Heart right ventricle (tissue), 16 donors: ENCODE data around the gene UBIAD1. TPM values are rescaled to one million over a fixed set of nuclear protein-coding genes. Genes with fewer than 3 reads are reported as not detected.

Source experiments
- ATAC-seq, 8 donors: fragments of 200-7000 bp; cut with Tn5 transposase; one replicate each; pipeline ENCODE4 v1.9.1; 2020; ENCODE audit warnings: mild to moderate bottlenecking in 8 of 8, moderate library complexity in 8 of 8, moderate number of reproducible peaks in 1 of 8
- DNase-seq, 2 donors: peaks; one replicate each; pipeline ENCODE4 v3.0.0-alpha.2; 2020
- H3K27ac ChIP-seq, 10 donors: fragments of 200-600 bp; sonication (generic) in 2 of 10; one replicate each; pipeline versions ENCODE4 v1.5.0 to v1.8.0; 2020 to 2022; ENCODE audit warnings: mild to moderate bottlenecking in 3 of 10
- H3K27me3 ChIP-seq, 7 donors: fragments of 200-600 bp; one replicate each; pipeline ENCODE4 v1.8.0; 2021 to 2022; ENCODE audit warnings: mild to moderate bottlenecking in 2 of 7
- H3K36me3 ChIP-seq, 9 donors: fragments of 200-600 bp; sonication (generic) in 1 of 9; one replicate each; pipeline versions ENCODE4 v1.5.0 to v1.8.0; 2020 to 2022; ENCODE audit warnings: mild to moderate bottlenecking in 2 of 9
- H3K4me1 ChIP-seq, 9 donors: fragments of 200-600 bp; sonication (generic) in 1 of 9; one replicate each; pipeline versions ENCODE4 v1.5.0 to v1.8.0; 2020 to 2022; ENCODE audit warnings: mild to moderate bottlenecking in 4 of 9
- H3K4me3 ChIP-seq, 10 donors: fragments of 200-600 bp; sonication (generic) in 2 of 10; one replicate each; pipeline versions ENCODE4 v1.5.0 to v1.8.0; 2020 to 2022; ENCODE audit warnings: mild to moderate bottlenecking in 7 of 10, moderate library complexity in 2 of 10
- H3K9me3 ChIP-seq, 11 donors: fragments of 200-600 bp in 10 of 11; sonication (generic) in 2 of 11; one replicate each; pipeline versions ENCODE4 v1.5.0 to v1.8.0; 2013 to 2022; ENCODE audit warnings: mild to moderate bottlenecking in 2 of 11, control low read depth in 1 of 11, moderate library complexity in 1 of 11
- CTCF ChIP-seq, 9 donors: fragments of 200-600 bp; sonication (generic) in 2 of 9; IDR thresholded peaks; one replicate each; pipeline versions ENCODE4 v1.5.0 to v1.8.0; 2021 to 2022; ENCODE audit warnings: antibody characterized with exemption in 9 of 9, mild to moderate bottlenecking in 5 of 9, moderate library complexity in 1 of 9
- WGBS, 2 donors: extraction: QIAGEN DNeasy Blood & Tissue Kit; methylation state at CpG; one replicate each; pipeline ENCODE4 v1.1.7; 2013; ENCODE audit warnings: inconsistent platforms in 1 of 2; 5-methylcytosine and 5-hydroxymethylcytosine counted together
- intact Hi-C, 10 donors: fragments of 100-400 bp; cut with DNase I; formaldehyde crosslinking; loops; one replicate each; pipeline versions ENCODE4 v1.11.1 to v1.14.2; 2022
- polyA plus RNA-seq, 2 donors: library from polyadenylated mRNA; stranded (reverse); fragments of 200-250 nt; gene quantifications; one replicate each; pipeline ENCODE4 v1.2.3, GENCODE V29; 2013
- total RNA-seq, 10 donors: library from RNA; stranded (reverse); fragmentation: NEBNext Ultra II Directional in 3 of 10; extraction: Animal tissue kit (Norgen Biotek cat#: 25700) in 3 of 10; gene quantifications; one replicate each; pipeline versions ENCODE4 v1.2.1 to v1.2.4, GENCODE V29; 2021 to 2023
- donor health status: Arrhythmogenic right ventricular cardiomyopathy.
- donor health status: ischemic (EF 13 %, LVEDD 7.1; RV severe dilation, severe dysfunction).
- donor health status: healthy with polysubstance abuse.
- donor health status: DM: no; HTN: yes; CAD: no.
- donor health status: DM: no; HTN: no; CAD: no.
- donor health status: ischemic (EF 25% LVEDD 6.9; RV normal size, moderate dysfunction).
- donor health status: ischemic (EF 25% LVEDD 5.7; RV mildly dilated, moderate dysfunction).
- donor health status: healthy.
- donor health status: DM: yes; HTN: yes; CAD: no.
- donor health status: Ischemic cardiomyopathy.
- donor health status: ischemic (EF 35%, LVEDD 5.7; RV mildly dilated, moderate dysfunction).
- donor health status: nonischemic (EF 11% LVEDD 7.7; RV severe dilation, severe dysfunction).
- donor health status: DM: yes; HTN: yes; CAD: no.
- donor health status: PGD.
- donor health status: ischemic (EF 29% LVEDD 5.4; RV normal size, mild dysfunction).
- donor health status: nonischemic (EF 23%, LVEDD 6.1; RV moderate dilation, normal function).

The UBIAD1 gene
- total and polyA plus RNA-seq, 12 donors: 4.9 to 17.4 (median 11.6) TPM

- Histone ChIP-seq H3K4me1 (peaks cover 0 to 3% (median 0%) of the 10 kb centered on the region in 9 donors), H3K9me3 (no peaks in the 10 kb centered on the region), H3K27ac (no peak overlapping the region), H3K27me3 (peaks cover 4 to 59% (median 23%) of the 10 kb centered on the region in 7 donors), H3K4me3 (no peak overlapping the region), H3K36me3 (no peaks in the 10 kb centered on the region)
- intact Hi-C loops: loop anchor here in 8 of 10 donors (5.0 to 10.0 kb wide), 2 partner anchors 307 to 310 kb away; no protein-coding TSS in a partner anchor
- WGBS, 2 donors: 76 to 84% methylated on average over 7 of the region's 7 CpGs
- DNase-seq: no peak
- no peak for TF ChIP-seq CTCF (IDR thresholded peaks at IDR 0.05)
- ATAC-seq: no peak
Observed at GRCh38 chr1:11334821-11335220, 61.8 kb downstream of the UBIAD1 start.

GRCh38 chr1:11335417-11336056 is 62.5 kb downstream of the UBIAD1 start:
- intact Hi-C loops: loop anchor here in 9 of 10 donors (2.0 to 10.0 kb wide), 3 partner anchors 307 to 309 kb away; no protein-coding TSS in a partner anchor
- 83 to 86% methylated on average over 7 of the region's 7 CpGs for WGBS, 2 donors
- DNase-seq (no peak), ATAC-seq (no peak)
- TF ChIP-seq CTCF (IDR thresholded peaks at IDR 0.05): no peak
- H3K27ac ChIP-seq: no peak overlapping the region
- no peak overlapping the region for H3K4me3 ChIP-seq
- H3K36me3 ChIP-seq: no peaks in the 10 kb centered on the region
- no peaks in the 10 kb centered on the region for H3K9me3 ChIP-seq
- peaks cover 0 to 3% (median 0%) of the 10 kb centered on the region in 9 donors for H3K4me1 ChIP-seq
- peaks cover 4 to 59% (median 30%) of the 10 kb centered on the region in 7 donors for H3K27me3 ChIP-seq

GRCh38 chr1:11337580-11338073 is 64.6 kb downstream of the UBIAD1 start:
- Histone ChIP-seq H3K9me3 (no peaks in the 10 kb centered on the region), H3K4me1 (peaks cover 0 to 3% (median 0%) of the 10 kb centered on the region in 9 donors), H3K27ac (no peak overlapping the region), H3K36me3 (no peaks in the 10 kb centered on the region), H3K4me3 (no peak overlapping the region), H3K27me3 (peaks cover 4 to 79% (median 44%) of the 10 kb centered on the region in 7 donors)
- ATAC-seq (peak in 1 of 8 donors; percentile 53), DNase-seq (peak; percentile 21 to 33)
- TF ChIP-seq CTCF (IDR thresholded peaks at IDR 0.05): peak; percentile 37 to 79 (median 74)
- 22 to 26% methylated on average over 12 of the region's 12 CpGs for WGBS, 2 donors
- intact Hi-C loops: loop anchor here in 9 of 10 donors (2.0 to 10.0 kb wide), 3 partner anchors 305 to 307 kb away; no protein-coding TSS in a partner anchor

Other genes with a start within 250 kb of the UBIAD1 start
- not detected for gene MASP2, start 226.0 kb upstream of the UBIAD1 start, total RNA-seq
- under 1 TPM in 1 of 2 donors, not detected in 1; 0.01 TPM for gene MASP2, start 226.0 kb upstream of the UBIAD1 start, polyA plus RNA-seq
- gene SRM, start 213.2 kb upstream of the UBIAD1 start, total RNA-seq: 10 to 100 TPM; 35.4 to 80.6 (median 49.8) TPM
- 100 to 1,000 TPM in 1 of 2 donors, 10 to 100 TPM in 1; 88.4 to 158 TPM for gene SRM, start 213.2 kb upstream of the UBIAD1 start, polyA plus RNA-seq
- gene EXOSC10, start 173.3 kb upstream of the UBIAD1 start, total RNA-seq: 10 to 100 TPM; 18.4 to 26.5 (median 21.4) TPM
- gene EXOSC10, start 173.3 kb upstream of the UBIAD1 start, polyA plus RNA-seq: 10 to 100 TPM; 20.3 to 34.7 TPM
- gene ANGPTL7, start 83.8 kb upstream of the UBIAD1 start, total RNA-seq: 1 to 10 TPM in 3 of 10 donors, under 1 TPM in 5, not detected in 2; 0.17 to 2.3 (median 0.89) TPM
- under 1 TPM; 0.15 to 0.28 TPM for gene ANGPTL7, start 83.8 kb upstream of the UBIAD1 start, polyA plus RNA-seq
- gene MTOR, start 10.6 kb upstream of the UBIAD1 start, total RNA-seq: 10 to 100 TPM; 28.3 to 42.7 (median 36.5) TPM
- 10 to 100 TPM; 18.7 to 23.2 TPM for gene MTOR, start 10.6 kb upstream of the UBIAD1 start, polyA plus RNA-seq
- under 1 TPM in 6 of 10 donors, not detected in 4; 0.05 to 0.21 (median 0.10) TPM for gene DISP3, start 206.0 kb downstream of the UBIAD1 start, total RNA-seq
- under 1 TPM in 1 of 2 donors, not detected in 1; 0.22 TPM for gene DISP3, start 206.0 kb downstream of the UBIAD1 start, polyA plus RNA-seq